NK-92 treated with Interleukin-12 subunit alpha and Interleukin-12 subunit beta, amount 100 ng/mL, for 24 hours (cell line): ENCODE data around the gene TEX9.

ENCODE experiments used
- DNase-seq: peaks from one replicate; lab custom pipeline; 2025; lab: John Stamatoyannopoulos, UW

Gene TEX9

DNA sequence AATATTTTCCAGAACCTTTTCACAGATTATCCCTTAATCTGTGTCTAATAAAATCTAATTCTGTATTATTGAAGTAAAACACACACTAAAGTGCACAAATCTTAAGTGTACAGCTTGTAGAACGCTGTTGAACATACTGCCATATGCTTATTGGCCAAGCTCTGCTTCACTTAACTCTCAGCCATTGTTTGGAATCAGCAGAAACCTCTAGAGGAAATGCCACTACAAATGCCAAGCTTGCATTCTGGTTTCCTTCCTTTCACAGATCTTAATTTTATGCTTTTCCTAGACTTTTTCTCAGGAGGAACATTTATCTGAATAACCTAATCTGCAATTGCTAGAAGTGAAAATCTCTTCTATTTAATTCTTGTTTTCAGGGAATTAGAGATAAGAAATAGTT is 89.6 kb downstream of the TEX9 start:
- no peak for DNase-seq

DNA sequence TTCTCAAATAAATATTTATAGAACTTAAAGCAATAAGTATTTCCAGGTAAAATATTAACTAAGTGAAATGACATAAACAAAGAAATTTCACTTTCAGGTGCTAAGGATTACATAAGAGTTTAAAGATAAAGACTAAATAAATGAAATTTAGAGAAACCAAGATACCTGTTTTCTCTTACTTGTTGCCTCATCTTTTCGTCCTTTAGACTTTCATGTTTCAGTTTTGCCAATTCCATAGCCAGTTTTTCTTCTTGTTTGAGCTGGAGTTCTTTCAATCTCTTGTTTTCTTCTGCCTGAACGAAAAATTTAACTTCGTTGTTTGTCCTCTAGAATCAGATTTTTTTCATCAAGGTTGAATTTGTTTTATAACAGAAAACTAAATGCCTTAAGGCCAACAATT is 91.0 kb downstream of the TEX9 start:
- DNase-seq: no peak

DNA sequence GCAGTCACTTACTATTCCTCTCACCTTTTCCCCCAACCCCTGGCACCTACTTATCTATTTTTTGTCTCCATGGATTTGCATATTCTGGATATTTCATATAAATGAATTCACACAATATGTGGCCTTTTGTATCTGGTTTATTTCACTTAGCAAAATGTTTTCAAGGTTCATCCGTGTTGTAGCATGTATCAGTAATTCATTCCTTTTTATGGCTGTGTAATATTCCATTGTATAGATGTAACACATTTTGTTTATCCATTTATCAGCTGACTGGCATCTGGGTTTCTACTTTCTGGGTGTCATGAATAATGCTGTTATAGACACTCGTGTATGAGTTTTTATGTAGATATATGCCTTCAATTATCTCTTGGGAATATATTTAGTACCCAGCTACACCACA is 93.9 kb downstream of the TEX9 start:
- no peak for DNase-seq

DNA sequence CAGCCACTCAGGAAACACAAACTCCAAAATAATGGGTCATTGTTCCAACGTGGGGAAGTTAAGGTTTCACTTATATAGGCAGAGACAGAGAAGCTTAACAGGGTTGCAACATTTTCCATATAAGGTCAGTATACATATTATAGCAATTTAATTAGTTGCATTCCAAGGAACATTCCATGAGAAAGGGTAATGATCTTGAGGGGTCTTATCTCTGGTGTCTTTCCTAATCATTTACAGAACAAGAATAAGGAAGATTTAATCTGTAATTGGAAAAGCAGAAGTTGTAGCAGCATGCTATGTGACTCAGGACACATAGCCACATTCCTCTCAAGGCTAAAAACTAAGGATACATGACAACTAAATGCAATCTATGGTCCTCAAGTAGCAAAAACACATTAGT is 94.8 kb downstream of the TEX9 start:
- no peak for DNase-seq

DNA sequence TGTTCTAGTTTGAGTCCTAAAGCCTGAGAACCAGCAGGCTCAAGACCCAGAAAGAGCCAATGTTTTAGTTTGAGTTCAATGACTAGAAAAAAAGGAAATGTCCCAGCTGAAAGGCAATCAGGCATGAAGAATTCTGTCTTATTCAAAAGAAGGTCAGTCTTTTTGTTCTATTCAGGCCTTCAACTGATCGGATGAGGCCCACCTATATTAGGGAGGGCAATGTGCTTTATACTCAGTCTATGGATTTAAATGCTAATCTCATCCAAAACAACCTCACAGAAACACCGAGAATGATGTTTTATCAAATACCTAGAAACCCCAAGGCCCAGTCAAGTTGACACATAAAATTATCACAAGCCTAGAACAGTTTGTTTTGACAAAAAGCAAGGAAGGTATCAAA is 95.7 kb downstream of the TEX9 start:
- no peak for DNase-seq

DNA sequence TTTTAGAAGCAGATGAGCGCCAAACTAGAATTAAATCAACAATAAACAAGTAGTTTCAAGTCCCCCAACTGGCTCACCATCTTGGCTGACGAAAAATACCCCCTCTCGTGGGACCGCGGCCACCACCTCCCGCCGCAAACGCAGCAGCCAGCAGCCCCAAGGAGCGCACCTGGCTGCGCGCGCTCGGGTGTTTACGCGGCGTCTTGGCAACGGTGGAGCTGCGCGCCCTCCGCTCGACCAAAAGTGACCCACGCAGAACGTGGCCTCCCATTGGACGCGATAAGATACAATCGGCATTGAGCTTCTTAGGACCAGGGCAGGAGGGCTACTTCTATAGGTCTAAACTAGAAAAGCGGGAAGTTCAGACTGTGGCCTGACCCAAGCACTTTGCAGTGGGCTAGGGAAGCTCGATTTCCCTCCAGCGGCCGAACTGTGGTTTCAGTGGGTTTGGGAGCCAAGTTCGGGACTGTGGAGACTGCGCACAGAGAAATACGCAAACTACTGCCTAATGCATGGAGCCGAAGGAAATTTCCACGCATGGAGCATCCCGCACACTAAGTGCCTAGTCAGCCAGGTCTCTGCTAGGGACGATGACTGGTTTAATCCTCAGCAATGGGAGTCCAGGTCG is 99.8 kb downstream of the TEX9 start, which contains the start of gene MNS1:
Gene MNS1, minus strand, starts transcription at position 245 of the 628 bp plus-strand sequence. Its CDS starts 165 bp downstream, at position 80.
- no peak for DNase-seq

DNA sequence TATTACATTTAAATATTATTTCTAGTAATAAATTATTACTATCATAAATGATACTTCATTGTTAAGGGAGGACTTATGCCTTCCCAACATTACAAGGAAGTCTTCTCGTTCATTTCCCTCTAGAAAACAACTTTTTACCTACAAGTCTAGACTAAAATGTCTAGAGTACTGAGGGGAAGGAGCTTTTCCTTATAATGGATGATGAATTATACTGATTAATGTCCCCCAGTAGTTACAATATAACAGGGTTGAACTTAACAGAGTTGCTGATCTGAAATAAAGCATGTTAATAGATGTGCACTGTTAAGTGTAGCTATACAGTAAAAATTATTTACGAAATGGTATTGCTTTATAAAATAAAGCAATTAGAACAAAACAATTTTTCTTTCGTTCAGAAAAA is 102.4 kb downstream of the TEX9 start:
- DNase-seq: no peak

DNA sequence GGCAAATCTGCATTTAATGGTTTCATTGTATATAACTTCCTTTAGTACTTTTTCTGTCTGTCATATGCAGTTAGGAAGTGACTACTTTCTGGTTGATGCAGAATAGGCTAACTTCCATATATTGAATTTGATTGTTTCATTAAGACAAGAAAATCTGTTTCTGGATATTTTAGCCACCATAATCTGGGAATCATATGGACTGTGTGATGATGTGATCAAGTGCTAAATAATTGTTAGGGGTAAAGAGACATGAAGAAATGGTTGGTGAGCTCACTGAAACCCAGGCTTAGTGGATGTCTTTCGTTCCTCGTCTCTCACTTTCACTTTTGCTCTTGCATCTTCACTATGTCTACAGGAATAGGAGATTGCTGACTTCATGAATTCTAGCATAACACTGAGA is 103.2 kb downstream of the TEX9 start:
- DNase-seq: no peak

DNA sequence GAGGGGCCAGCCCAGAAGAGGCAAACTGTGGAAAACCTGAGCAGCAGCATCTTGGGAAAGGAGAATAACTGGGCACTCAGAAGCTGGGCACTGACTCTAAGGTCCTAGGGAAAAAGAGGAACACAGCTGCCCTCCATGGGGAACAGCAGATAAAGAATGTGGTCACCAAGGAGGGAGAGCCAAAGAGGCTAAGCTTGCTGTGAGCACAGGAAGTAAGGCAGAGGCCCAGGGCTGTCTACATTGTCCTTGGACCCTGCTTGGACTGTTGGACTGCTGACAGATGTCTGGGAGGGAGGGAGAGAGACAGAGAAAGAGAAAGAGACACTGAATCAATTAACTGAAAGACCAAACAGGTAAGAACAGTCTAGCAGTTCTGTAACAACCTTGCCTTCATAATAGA is 104.3 kb downstream of the TEX9 start:
- no peak for DNase-seq

DNA sequence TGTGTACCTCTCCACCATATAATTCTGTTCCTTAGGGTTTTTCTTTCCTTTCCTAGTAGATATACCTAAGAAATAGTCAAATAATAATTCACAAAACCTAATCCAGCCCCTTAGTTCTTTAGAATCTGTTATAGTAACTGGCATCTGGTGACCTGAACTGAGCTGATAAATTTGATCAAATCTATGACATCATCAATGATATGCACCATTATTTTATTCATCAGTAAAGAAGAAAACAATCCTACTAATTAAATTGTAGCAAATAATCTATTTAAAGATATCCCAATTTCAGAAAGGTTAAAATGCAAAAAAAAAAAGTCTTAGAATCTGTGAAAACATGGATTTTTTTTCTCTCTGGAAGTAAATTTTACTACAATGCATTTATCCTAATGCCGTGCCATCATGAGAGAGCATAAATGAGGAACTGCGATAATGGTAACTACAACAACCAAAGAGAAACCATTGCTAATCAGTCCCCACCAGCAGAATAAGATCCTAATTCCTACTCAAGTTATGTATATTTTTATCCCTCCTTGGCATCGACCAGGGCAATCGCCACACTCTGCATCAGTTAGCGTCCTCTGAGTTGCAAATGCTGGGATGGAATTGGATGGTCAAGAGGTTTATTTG is 106.3 kb downstream of the TEX9 start:
- DNase-seq: no peak

DNA sequence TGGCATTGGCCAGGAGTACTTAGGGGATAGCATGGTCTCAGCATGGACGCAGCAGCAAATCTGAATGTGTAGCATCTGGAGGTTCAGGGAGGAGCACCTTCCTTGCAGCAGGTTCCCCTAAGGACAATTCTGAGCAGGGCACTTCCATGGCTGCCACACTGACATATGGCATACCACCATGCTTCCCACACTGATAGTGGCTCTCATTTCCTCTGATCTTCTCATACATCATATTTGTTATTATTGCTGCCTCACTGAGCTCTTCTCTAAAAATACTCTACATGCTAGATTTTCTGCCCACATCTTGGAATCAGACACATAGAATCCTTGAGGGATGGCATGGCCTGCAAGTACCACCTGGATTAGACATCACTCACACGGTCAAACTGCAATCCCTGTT is 107.1 kb downstream of the TEX9 start:
- no peak for DNase-seq

DNA sequence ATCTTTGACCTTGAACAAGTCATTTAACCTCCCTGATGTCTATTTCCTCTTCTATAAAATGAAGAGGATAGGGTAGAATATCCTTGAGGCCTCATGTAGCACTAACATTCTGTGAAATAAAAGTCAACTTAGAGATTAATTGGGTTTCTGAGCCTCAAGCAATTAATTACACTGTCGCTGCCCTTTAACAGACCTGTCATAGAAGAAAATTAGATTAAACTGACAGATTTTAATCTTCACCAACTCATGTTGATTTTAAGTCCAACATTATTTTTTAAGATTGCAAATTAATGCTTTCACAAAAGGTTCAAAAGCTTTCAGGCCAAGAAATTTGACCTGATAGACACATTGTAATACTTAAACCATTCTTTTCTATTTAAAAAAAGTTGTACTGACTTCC is 107.8 kb downstream of the TEX9 start:
- no peak for DNase-seq

DNA sequence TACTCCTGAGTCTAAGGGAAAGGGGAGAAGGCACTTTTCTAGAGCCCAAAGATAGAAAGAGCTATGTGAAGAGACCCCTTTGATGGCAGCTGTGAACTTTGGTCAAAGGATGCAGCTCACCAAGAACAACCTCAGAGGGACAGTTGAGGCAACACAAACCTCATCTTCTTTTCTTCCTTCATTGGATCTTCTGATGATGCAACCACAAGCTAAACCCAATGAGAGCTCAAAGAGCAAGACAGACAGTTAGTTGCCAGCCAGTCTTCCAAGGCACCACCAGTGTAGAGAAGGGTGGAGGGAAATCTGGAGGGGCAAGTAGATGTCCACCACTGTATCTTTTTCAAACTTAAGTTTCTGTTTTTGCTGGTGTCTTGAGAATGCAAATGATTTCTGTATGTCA is 110.1 kb downstream of the TEX9 start:
- no peak for DNase-seq
